GM18502 (cell line): ENCODE data around the gene TCP11.

Source experiments
- ATAC-seq: cut with Tn5 transposase; IDR thresholded peaks from one replicate; pipeline ENCODE4 v1.9.1; 2021; ENCODE audit warnings: mild to moderate bottlenecking; ENCODE audit not compliant: unreplicated experiment, poor library complexity

Gene TCP11

DNA sequence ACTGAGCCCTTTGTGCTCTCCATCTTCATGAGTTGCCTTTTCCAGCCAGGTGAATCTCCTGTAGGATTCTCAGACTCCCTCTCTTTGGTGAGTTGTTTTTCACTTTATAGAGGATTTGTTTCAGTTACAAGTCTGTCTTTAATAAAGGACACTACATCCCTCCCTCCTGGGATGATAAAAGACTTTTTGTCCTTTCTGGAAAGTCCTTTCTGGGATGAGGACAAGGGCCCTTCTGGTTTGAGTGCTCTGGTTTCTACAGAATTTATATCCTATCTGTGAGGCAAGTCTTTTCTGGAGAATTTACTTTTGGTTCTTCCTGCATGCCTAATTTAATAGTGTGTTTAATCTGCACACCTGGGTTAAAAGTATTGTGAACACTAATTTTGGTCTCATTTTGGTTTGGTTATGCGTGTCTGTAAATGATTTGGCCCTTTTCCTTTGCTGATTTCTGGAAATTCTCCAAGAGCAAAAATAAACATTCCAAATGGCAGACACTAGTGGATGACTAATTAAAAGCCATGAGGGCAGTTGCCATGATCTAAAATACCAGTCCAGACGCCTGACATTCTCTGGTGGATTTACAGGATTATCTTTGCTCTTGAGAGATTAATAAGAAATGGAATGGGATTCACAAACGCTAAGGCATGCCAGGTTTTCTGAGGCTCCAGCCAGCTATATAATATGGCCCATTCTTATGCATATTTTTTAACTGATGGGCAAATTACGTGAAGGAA is 44.8 kb downstream of the TCP11 start:
- no peak for ATAC-seq

GRCh38 chr6:35094183-35094582 is 47.0 kb downstream of the TCP11 start:
- no peak for ATAC-seq

GRCh38 chr6:35093783-35094182 is 47.4 kb downstream of the TCP11 start:
- no peak for ATAC-seq

DNA sequence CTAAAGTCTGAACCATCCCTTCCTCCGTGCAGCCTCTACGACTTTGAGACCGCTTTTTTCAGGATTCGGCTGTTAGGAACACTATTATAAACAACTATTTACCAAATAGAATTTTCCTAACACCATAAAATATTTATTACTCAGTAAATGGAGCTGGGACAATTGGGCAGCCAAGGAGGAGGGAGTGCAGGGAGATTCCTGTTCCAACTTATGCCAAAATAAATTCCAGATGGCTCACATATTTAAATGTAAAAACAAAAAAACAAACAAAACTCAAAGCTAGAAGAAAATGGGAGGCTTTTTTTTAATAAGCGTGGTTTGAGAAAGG is 48.1 kb downstream of the TCP11 start:
- no peak for ATAC-seq

GRCh38 chr6:35092362-35093117 is 48.6 kb downstream of the TCP11 start:
- no peak for ATAC-seq

- ATAC-seq, result no peak
These were observed 49.6 kb downstream of the TCP11 start for GRCh38 chr6:35091346-35092083.

DNA sequence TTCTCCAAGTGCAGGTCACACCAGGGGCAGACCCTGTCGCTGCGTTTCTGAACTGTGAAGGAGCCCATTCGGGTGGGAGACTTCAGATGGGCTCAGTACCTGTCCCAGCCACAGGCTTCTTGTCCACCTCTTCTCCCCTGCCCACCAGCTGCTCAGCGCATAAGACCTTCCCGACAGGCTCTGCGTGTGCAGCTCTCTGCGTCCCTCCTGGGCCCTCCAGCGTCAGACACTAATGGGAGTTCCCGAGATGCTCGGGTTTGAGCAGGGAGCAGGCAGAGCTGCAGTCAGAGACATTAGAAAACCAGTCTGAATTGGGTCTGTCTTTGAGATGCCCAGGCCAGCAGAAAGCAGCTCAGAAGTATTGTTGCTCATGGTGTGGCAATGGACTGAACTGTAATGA is 50.4 kb downstream of the TCP11 start:
- ATAC-seq, result no peak

GRCh38 chr6:35089935-35090505 is 51.1 kb downstream of the TCP11 start:
- no peak for ATAC-seq

- no peak for ATAC-seq
These were observed 51.8 kb downstream of the TCP11 start for GRCh38 chr6:35089216-35089934.

DNA sequence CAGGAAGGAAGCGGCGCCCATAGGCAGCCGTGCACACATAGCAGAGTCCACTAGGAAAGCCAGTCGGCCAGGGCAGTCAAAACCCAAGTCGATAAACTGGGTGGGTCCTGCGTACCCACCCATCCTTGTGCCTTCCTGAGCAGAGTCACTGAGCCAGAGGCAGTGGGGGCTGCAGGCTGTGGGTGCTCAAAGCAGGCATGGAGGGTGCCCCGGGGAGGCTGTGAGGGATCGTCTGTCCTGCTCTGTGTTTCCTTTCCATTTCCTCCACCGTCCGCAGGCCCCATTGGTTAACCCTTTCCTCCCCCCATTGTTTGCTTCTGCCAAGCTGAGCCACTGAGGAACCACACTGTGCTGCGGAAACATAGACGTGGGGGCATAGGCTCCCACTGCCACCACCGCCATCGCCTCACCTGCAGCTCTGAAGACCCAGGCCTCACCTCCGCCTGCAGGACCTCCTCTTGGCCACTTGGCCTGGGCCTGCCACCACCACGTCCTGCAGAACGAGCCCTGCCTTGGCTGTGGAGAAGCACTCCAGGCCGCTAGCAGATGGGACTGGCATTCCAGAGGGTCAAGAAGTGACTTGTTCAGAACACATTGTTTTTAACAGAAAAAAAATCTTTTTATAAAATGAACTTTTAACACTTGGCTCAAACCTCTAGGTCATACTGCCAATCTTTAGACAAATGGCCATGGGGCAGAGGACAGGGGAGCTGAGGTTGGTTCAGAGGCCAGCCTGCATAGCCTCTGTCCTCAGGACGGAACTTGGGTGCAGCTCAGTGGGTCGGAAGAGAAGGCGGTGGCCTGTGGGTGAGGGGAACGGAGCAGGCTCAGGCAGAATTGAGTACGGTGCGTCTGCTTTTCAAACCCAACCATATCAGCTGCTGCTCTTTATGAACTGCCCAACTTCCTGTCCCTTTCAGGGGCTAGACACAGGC is 52.6 kb downstream of the TCP11 start:
- no peak for ATAC-seq

GRCh38 chr6:35087361-35088280 is 53.5 kb downstream of the TCP11 start:
- no peak for ATAC-seq

DNA sequence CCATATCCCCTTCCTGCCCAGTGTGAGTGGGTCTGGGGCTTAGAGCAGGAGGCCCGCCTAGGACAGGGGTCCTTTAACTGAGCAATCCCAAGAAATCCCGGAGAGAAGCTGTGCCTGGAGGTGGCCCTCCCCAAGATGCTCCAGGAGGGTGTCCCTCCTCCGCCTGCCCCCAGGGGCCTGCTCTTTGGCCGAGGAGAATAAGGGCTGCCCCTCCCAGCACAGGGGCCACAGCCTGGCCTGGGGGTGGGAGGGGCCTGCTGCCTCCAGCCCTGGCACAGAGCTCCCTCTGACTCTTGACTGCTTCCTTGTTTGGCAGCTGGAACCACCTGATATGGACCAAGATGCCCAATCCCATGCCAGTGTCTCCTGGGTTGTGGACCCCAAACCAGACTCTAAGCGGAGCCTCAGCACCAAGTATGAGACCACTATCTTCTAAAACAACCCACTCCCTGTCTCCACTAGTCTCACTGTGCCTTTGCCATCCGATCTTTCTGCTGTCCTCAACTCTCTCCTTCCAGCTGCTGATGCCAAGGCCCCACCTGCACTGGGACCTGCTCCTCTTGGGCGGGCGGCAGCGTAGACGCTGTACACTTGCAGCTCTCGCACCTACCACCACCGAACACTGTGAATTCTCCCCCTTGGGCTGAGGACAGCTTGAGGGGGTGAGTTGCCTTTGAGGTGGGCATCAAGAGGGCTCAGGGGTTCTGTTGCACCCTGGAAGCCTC is 54.3 kb downstream of the TCP11 start:
- ATAC-seq, result no peak

DNA sequence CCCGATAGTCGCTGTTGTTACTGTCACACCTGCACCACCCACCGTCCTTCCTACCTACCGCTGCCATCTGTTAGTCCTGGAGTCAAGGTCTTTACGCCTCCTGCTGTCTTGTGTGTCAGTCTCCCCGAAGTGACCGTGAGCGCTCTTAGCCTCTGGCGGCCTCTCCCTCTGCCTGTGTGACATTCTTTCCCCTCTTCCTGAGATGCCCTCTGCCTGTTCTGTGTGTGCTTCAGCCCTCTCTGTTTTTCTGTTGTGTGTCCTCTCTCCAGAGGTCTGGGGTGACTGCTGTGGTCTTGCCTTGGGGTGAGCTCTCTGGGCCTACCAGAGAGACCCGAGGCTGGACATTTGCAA is 54.9 kb downstream of the TCP11 start:
- no peak for ATAC-seq

DNA sequence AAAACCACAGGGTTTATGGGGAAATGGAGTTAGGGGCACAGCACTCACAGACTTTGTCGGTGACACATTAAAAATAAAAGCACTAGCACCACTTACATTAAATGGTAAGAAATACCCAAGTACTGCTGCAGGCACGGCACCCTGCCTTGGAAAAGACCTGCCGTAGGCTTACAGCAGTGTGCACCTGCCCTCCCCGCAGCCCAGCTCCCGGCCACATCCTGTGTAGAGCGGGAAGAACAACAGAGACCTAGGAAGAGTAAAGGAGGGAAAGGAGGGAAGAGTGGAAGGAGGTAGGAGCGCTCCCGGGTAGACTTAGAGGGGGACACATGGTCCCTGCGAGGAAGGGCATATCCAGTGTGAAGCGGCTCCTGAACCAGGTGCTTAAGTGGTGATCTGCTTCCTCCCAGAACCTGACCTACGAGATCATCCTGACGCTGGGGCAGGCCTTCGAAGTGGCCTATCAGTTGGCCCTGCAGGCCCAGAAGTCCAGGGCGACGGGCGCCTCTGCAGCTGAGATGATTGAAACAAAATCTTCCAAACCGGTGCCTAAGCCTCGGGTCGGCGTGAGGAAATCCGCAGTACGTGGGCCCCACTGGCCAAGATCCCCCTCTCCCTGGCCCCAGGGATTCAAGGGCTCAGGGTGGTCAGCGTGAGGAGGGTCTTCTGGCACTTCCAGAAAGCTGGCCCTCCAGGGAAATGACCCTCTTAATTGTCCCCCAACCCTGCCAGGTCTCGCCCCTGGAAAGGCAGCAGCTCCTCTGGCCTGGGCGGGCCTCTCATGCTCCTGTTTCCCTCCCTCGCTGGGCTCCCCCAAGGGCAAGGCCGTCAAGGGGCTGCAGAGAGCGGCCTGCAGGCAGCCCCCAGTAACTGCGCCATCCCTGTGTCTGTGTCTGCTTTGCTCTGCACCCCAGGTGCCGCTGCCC is 55.5 kb downstream of the TCP11 start:
- ATAC-seq, result no peak

DNA sequence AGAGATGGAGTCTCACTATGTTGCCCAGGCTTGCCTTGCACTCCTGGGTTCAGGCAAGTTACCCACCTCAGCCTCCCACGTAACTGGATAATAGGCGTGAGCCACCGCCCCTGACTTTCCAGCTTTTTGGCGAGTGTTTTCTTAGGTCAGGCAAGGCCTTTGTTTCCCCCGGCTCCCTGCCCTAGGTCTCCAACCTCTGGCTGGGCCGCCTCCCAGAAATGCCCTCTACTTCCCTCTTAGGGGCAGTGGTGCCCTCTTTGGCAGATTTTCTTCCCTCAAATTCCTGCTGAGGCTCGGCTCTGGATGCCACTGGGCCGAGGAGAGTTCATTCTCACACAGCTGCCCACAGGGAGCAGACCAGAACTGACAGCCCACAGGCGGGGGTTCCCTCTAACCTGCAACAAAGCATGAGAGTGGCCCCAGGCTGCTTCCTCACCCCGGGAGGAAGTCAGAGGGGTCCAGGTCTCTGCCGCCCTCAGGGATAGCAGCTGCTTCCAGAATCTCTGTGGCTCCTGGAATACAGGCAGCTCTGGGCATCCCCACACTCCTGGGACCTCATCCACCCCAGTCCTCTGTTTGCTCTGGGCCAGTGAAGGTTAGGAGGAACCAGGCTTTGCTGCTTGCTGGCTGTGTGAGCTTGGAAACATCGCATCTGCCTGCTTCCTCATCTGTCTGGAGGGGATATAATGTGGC is 56.5 kb downstream of the TCP11 start:
- ATAC-seq, result no peak

GRCh38 chr6:35084041-35084491 is 57.1 kb downstream of the TCP11 start:
- no peak for ATAC-seq
